ENCODE results near the gene SLC47A1. TPM values are rescaled to one million over a fixed set of nuclear protein-coding genes. Genes with fewer than 3 reads are reported as not detected.

Gene SLC47A1
- total and polyA plus RNA-seq, 2 donors (not counting 1 experiment from before 2014, with no cell fraction given) = not detected

DNA sequence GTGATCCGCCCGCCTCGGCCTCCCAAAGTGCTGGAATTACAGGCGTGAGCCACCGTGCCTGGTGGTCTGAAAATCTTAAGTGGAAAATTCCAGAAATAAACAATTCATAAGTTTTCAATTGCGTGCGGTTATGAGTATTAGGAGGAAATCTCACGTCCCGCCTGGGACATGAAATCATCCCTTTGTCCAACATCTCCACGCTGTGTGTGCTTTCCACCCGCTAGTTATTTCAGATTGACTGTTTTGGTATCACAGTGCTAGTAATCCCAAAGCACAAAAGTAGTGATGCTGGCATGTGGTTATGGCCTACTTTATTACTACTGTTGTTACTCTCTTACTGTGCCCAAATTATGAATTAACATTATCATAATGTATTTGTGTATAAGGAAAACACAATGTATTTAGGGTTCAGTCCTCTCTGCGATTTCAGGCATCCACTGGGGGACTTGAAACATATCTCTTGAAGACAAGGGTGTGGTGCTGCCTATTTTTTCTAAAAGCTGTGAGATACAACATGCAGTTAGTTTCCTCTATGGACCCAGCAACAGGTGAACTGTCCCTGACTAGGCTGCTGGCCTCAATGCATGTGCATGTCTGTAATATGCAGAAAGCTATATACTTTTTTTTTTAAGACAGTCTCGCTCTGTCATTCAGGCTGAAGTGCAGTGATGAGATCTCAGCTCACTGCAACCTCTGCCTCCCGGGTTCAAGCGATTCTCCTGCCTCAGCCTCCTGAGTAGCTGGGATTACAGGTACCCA is 32.3 kb downstream of the SLC47A1 start:
- Mint-ChIP-seq H3K4me3 (no peak overlapping the region), H3K9me3 (ENCODE audit: insufficient read depth) (no peaks in the 10 kb centered on the region), H3K27me3 (peaks cover 8% of the 10 kb centered on the region), H3K4me1 (peaks cover 20% of the 10 kb centered on the region), H3K27ac (no peak overlapping the region)
- Histone ChIP-seq H3K4me2 (replicated peaks; ENCODE audit: low read depth, low read length, poor library complexity, severe bottlenecking) (no peak overlapping the region), H3K9me3 (ENCODE audit: control extremely low read depth in 1 of 3, control insufficient read depth in 2 of 3, insufficient read depth in 1 of 3, low read length in 2 of 3) (no peaks in the 10 kb centered on the region), H3K27me3 (replicated peaks in 1 of 4; ENCODE audit: control extremely low read depth in 1 of 4, control insufficient read depth in 3 of 4, insufficient read depth in 4 of 4, low read length in 3 of 4) (no peaks in the 10 kb centered on the region), H3K27ac (ENCODE audit: low read length in 2 of 2) (no peak overlapping the region), H3K4me1 (ENCODE audit: control insufficient read depth in 2 of 2, insufficient read depth in 2 of 2, low read length in 2 of 2) (peaks cover 22 to 23% of the 10 kb centered on the region in 2 donors), H3K36me3 (replicated peaks in 1 of 2; ENCODE audit: control extremely low read depth in 1 of 2, control insufficient read depth in 1 of 2, extremely low read depth in 1 of 2, insufficient read depth in 2 of 2, low read length in 1 of 2) (no peaks in the 10 kb centered on the region), H4K20me1 (ENCODE audit: control insufficient read depth, insufficient read depth, low read length, poor library complexity, severe bottlenecking) (no peaks in the 10 kb centered on the region), H3K4me3 (ENCODE audit: control extremely low read depth in 1 of 5, extremely low read depth in 1 of 5, insufficient read depth in 1 of 5, low read depth in 2 of 5, low read length in 4 of 5) (no peak overlapping the region), H2AFZ (ENCODE audit: insufficient read depth, low read depth, low read length, poor library complexity, severe bottlenecking) (no peak overlapping the region), H3K79me2 (ENCODE audit: control insufficient read depth, insufficient read depth, low read length) (no peaks in the 10 kb centered on the region), H3K9ac (ENCODE audit: low read length) (no peak overlapping the region)
- ATAC-seq (ENCODE audit: low read depth) (no peak), DNase-seq (no peak)
- TF ChIP-seq, protein P1, sequence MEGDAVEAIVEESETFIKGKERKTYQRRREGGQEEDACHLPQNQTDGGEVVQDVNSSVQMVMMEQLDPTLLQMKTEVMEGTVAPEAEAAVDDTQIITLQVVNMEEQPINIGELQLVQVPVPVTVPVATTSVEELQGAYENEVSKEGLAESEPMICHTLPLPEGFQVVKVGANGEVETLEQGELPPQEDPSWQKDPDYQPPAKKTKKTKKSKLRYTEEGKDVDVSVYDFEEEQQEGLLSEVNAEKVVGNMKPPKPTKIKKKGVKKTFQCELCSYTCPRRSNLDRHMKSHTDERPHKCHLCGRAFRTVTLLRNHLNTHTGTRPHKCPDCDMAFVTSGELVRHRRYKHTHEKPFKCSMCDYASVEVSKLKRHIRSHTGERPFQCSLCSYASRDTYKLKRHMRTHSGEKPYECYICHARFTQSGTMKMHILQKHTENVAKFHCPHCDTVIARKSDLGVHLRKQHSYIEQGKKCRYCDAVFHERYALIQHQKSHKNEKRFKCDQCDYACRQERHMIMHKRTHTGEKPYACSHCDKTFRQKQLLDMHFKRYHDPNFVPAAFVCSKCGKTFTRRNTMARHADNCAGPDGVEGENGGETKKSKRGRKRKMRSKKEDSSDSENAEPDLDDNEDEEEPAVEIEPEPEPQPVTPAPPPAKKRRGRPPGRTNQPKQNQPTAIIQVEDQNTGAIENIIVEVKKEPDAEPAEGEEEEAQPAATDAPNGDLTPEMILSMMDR (IDR thresholded peaks at IDR 0.05) = no peak
- TF ChIP-seq EZH2 (IDR thresholded peaks at IDR 0.05; ENCODE audit: borderline replicate concordance, insufficient read depth, low read depth, low read length, poor library complexity, severe bottlenecking) = no peak
- intact Hi-C loops (cut with micrococcal nuclease) = no loop called here
- ChIA-PET CTCF (no interaction called here), POLR2A (no interaction called here)
- WGBS (ENCODE audit: insufficient coverage) = 100% methylated on average over 4 of the region's 15 CpGs
